SIG-M5 treated with dmso at 0.1 percent for 504 hours (cell line): ENCODE data around the gene ZNF775.
"Not testable (repeated sequence)": the region's sequence is repeated elsewhere in the genome, so short reads cannot be mapped to it uniquely, and the experiment has no call there.

Experiments
- DNase-seq: peaks from one replicate; lab custom pipeline; 2025; ENCODE audit not compliant: unreplicated experiment; lab: John Stamatoyannopoulos, UW

ZNF775 gene

GRCh38 chr7:150382123-150382843 lies 3.2 kb downstream of the ZNF775 start:
- DNase-seq, result no peak

- no peak for DNase-seq
Measured at GRCh38 chr7:150382844-150383225, 3.7 kb downstream of the ZNF775 start.

DNA sequence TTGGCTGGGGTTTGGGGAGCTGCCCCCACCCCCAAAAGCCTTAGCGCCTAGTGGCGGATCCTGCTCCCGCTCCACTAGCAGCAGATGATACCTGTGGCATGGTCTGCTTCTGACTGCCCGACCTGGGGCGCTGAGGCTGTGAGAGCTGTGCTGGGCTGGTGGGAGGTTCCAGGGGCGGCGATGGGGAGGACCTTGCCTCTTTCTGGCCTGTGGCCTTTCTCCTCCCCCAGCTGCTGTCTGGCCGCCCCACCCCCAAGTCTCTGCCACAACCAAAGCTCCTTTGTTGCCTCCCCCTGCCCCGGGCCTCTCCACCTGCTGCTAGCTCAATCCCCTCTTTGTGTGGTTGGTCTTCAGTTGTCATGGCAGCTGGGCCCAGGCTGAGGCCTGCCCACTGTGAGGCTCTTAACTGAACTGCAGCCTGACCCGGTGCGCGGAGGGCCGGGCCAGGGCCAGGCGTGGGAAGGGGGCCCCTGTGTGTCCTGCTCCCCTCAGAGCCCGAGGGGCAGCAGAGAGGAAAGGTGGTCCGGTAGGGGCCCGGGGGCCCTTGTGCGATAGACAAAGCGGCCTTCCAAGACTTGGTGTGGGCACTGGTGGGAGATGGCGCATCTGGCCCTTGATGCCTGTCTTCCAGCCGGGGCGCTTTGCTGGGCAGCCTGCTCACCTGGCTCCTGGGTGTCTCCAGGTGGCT lies 4.7 kb downstream of the ZNF775 start:
- DNase-seq, result no peak

- peak; percentile 64 for DNase-seq
Measured at GRCh38 chr7:150384406-150385301, 5.5 kb downstream of the ZNF775 start.

DNA sequence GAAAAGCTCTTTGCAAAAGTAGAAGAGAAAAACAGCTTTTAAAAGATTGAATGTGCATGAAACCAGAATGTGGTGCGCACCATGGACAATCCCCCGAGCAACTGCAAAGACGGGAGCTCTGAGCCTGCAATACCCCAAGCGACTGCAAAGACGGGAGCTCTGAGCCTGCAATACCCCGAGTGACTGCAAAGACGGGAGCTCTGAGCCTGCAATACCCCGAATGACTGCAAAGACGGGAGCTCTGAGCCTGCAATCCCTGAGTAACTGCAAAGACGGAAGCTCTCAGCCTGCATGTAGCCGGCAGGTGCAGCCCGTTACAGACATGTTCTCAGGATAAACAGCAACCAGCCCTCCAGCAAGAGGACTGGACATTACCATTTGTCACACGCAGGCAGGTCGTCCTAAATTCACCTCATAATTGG lies 6.2 kb downstream of the ZNF775 start:
- DNase-seq, result no peak

DNA sequence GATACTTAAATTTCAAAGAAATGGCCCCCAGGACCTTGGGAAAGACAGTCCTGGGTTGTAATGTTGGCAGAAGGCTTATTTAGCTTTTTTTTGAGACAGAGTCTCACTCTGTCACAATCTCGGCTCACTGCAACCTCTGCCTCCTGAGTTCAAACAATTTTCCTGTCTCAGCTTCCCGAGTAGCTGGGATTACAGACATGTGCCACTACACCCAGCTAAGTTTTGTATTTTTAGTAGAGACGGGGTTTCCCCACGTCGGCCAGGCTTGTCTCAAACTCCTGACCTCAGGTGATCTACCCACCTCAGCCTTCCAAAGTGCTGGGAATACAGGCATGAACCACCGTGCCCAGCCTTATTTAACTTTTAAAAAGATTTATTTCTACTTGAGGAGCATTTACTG lies 6.8 kb downstream of the ZNF775 start:
- not testable (repeated sequence) for DNase-seq

DNA sequence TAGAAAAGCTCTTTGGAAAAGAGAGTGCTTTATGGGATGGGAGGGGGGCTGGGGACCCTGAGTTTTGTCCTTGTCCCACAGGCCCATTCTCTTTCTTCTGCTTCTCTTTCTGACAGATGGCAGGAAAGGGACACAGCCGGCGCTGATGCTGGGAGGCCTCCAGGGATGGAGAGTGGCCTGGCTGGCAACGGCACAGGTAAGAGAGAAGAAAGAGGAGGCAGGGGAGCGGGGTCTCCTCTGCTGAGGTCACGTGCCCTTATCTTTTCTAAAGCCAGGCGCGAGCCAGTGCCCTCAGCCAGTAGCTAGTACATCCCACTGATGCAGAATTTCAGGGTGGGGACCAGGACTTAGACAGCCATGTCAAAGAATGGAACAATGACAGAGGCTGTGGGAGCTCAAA lies 9.2 kb downstream of the ZNF775 start:
- no peak for DNase-seq

- DNase-seq, result peak; percentile 93
Measured at GRCh38 chr7:150388709-150389531, 9.8 kb downstream of the ZNF775 start.

DNA sequence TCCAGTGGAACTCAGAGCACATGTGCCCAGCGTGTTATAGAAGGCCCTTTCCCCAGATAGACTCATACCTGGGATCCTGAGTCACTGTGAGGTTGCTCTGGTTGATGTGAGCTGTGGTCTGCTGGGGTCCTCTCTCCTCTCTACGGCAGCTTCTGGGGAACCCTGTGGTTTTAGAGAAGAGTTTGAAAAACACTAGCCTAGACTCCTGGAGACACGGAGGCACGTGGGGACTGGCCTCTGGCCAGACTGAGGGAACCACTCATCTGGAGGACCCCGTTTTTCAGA lies 10.3 kb downstream of the ZNF775 start:
- no peak for DNase-seq

DNA sequence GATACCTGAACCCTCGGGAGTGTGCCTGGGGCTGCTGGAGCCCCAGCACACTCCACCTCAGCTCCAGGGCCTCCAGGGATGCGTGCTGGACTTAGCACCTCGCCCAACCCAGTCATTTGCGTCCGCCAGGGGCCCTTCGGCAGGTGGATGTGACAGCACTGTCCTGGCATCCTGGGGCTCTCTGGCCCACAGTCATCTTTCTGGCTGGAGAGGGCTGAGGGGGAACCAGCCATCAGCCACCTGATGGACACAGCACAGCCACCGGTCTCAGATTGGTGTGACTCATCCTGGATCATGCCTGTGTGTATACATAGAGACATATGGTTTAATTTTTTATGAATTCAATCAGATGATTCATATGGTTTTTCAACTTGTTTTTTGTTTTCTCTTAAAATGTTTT lies 11.1 kb downstream of the ZNF775 start:
- DNase-seq, result no peak

DNA sequence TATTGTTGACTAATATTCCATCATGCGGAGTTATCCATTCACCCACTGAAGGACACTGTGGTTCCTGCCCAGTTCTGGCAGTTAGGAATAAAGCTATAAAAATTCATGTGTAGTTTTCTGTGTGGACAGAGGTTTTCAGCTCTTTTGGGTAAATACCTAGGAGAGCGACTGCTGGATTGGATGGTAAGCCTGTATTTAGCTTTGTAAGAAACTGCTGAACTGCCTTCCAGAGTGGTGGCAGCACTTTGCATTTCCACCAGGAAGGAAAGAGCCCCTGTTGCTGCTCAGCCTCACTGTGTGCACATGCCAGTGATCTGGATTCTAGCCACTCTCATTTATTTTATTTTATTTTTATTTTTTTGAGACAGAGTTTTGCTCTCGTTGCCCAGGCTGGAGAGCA lies 14.2 kb downstream of the ZNF775 start:
- no peak for DNase-seq

DNA sequence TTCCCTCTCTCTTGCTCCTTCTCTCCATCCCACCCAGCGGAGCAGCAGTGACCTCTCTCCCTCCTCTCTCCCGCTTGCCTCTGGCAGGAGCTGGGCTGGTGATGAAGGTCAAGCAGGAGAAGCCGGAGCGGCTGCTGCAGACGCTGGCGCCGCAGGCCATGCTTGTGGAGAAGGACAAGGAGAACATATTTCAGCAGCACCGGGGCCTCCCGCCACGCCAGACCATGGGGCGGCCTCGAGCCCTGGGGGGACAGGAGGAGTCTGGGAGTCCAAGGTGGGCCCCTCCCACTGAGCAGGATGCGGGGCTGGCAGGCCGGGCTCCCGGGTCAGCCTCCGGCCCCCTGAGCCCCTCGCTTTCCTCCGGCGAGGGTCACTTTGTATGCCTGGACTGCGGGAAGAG lies 17.3 kb downstream of the ZNF775 start:
- no peak for DNase-seq

DNA sequence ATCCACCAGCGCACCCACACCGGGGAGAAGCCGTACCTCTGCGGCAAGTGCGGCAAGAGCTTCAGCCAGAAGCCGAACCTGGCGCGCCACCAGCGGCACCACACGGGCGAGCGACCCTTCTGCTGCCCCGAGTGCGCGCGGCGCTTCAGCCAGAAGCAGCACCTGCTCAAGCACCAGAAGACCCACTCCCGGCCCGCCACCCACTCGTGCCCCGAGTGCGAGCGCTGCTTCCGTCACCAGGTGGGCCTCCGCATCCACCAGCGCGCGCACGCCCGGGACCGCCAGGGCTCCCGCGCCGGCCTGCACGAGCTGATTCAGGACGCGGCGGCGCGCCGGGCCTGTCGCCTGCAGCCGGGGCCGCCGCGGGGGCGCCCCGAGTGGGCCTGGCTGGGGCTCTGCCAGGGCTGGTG lies 17.7 kb downstream of the ZNF775 start:
- no peak for DNase-seq

DNA sequence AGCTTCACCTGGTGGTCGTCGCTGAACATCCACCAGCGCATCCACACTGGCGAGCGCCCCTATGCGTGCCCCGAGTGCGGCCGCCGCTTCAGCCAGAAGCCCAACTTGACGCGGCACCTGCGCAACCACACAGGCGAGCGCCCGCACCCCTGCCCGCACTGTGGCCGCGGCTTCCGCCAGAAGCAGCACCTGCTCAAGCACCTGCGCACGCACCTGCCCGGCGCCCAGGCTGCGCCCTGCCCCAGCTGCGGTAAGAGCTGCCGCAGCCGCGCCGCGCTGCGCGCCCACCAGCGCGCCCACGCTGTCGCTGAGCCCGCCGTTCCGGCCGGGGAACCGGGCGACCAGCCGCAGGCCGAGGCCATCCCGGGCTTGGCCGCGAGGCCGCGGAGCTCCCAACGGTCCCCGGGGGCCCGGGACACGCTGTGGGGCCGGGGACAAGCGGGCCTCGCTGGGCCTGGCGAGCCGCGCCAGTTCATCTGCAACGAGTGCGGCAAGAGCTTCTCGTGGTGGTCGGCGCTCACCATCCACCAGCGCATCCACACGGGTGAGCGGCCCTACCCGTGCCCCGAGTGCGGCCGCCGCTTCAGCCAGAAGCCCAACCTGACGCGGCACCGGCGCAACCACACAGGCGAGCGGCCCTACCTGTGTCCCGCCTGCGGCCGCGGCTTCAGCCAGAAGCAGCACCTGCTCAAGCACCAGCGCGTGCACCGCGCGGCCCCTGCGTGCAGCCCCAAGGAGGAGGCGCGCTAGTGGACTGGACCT lies 18.4 kb downstream of the ZNF775 start:
- DNase-seq, result no peak

GRCh38 chr7:150398108-150398964 lies 19.2 kb downstream of the ZNF775 start:
- no peak for DNase-seq

GRCh38 chr7:150398965-150399320 lies 19.8 kb downstream of the ZNF775 start:
- DNase-seq, result no peak

DNA sequence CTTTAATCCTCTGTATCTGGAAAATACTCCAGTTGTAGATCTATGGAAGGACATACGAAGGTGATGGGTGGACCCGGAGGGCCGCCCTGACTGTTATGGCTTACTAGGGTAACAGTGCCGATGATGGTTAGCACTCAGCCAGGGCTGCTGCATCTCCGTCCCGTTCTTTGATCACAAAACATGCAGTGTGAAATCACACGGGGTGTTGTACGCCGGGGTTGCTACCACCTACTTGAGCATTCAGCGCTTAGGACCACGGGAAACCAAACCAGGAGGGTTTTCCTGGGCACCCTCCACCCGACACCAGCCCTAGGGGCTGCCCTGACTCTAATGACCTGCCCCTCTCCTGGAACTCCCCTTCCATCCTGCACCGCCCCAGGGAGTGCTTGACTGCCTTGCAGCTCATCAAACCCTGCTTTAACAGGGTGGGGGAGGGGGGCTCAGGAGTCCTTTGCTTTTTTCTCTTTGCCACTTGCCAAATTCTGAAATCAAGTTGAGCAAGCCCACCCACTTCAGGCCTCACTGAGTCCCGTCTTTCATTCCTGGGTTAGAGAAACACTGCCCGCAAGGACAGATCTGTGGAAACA lies 20.4 kb downstream of the ZNF775 start:
- DNase-seq, result no peak

DNA sequence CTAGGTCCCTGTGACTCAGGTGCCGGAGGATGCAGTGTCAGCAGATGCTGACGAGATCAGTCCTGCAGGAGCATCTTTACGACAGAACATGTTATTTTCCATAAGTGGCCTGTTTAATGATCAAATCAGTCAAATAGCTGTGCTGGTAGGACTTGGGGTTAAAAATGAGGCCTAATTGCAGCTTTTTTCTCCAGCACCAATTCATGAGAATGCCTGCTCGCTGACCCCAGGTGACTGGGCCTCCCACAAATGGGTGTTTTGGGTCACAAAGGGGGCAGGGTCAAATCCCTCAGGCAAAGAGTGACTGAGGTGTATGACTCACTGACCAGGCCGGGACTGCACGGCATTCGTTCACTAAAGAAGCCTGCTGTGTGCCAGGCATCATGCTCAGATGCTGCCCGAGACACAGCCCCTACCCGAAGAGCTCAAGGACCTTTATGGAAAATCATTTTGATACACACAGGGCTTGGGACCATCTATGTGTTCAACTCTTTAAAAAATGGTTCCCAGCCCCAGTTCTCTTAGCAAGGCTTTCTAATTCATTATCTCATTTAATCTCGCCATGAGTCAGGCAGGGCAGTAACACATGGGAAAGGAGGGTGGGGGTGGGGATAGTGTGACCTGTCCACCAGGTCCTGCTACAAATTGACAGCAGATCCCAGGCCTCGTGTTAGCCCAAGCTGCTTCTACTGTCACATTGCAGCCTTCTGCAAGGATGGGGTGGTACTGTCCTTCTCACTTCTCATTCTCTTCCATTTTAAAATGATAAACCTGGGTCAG lies 21.1 kb downstream of the ZNF775 start:
- DNase-seq, result no peak
